CD1c-positive myeloid dendritic cell (primary cell): Measurements from ENCODE around the gene PTX4.
A peak's percentile ranks its signal among the peaks of the same experiment; 100 is the strongest.

ENCODE experiments used
- DNase-seq: peaks from one replicate; pipeline ENCODE4 v3.0.0-alpha.2; 2016; ENCODE audit errors: extremely low spot score

PTX4 gene

DNA sequence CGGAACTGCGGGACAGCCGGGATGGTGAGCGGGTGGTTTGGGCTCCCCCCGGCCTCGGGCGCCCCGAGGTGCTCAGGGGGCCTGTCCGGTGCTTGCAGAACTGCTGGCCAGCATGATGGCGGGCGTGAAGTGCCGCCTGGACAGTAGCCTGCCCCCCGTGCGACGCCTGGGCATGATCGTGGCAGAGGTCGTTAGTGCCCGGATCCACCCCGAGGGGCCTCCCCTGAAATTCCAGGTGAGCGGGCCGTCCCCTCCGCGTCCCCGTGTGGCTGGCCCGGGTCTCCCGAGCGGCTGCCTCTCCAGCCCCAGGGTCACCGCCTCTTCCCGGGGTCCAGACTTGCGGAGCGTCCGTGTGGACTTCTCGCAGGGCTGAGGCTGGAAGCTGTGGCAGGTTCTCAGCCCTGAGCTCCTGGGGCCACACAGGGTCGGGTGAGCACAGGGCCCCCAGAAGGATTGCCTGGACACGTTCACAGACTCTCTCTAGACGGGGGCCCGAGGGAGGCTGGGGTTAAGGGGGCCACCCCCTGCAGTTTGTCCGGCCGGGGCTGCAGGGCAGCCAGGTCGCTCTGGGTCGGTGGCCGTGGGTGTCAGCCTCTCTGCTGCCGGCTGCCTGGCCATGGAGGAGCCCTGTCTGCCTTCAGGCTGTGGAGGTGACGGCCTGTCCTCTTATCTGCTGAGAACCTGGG is 11.9 kb upstream of the PTX4 start:
- DNase-seq: no peak

DNA sequence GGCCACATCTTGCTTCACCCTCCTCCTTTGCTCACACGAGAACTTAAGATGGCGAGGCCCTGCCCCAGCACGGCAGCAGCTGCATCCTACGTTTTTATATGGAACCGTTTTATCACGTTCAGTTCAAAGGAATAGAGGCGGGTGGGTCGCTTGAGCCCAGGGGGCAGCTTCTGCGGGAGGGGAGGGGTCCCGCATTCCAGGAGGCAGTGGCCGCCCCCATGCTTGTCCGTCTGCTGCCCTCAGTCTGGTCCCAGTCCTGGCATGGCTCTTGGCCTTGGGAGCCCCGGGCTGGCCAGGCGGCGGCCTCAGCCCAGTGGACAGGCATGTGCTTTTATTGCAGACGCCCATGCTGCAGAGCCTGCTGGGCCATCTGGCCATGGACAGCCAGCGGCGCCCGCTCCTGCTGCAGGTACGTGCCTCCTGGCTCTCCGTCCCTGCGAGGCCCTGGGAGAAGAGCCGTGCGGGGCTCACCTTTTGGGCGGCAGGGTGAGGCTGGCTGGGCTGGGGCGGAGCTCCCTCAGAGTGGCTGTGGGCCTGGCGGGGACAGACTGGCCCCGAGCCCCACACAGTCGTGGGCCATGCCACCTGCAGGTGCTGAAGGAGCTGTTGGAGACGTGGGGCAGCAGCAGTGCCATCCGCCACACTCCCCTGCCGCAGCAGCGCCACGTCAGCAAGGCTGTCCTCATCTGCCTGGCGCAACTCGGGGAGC is 11.2 kb upstream of the PTX4 start:
- no peak for DNase-seq

DNA sequence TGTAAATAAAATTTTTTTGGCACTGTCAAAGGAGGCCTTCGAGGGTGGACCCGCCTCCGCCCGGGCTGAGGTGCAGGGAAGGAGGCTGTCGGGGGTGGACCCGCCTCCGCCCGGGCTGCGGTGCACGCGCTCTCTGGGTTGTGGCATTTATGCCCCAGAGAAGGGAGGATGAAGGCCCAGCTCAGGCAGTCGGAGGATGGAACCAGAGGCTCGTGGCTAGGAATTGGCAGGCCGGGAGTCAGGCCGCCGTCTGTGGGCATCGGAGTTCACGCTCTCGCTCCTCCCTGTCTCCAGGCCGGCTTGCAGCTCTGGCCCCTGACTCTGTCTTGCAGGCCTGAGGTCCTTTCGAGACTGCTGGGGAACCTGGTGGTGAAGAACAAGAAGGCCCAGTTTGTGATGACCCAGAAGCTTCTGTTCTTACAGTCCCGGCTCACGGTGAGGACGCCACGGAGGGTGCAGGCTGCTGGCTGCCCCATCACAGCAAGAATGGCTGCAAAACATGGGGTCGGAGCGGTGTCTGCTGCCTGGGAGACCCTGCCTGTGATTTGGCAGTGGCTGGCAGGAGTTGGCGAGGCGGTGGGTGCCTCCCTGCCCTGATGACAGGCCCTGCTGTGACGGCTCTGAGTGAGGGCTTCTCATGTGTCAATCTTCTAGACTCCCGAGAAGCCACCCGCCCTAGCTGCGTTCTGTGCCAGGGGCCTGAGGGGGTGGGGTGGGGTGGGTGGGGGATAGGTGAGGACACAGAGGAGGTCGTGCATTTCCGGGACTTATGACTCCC is 10.3 kb upstream of the PTX4 start:
- DNase-seq: no peak

DNA sequence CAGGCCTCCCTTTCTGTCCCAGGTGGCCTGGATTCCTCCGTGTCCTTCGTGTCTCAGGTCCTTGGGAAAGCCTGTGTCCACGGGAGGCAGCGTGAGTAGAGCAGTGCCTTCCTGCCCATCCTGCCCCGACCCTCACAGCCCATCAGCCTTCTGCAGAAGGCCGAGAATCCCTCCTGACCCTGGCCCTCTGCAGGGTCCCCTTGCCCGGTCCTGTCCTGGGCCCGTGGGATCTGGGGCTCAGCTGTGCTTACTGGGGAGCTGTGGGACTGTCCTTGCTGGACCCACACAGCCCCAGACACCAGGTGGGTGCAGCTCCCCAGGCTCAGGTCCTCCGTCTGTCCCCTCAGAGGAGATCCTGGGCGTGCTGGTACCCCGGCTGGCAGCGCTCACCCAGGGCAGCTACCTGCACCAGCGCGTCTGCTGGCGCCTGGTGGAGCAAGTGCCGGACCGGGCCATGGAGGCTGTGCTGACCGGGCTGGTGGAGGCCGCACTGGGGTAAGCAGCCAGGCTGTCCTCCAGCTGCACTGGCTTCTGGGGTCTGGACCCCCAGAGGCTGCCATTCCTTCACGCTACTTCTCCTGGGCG is 8.4 kb upstream of the PTX4 start:
- no peak for DNase-seq

DNA sequence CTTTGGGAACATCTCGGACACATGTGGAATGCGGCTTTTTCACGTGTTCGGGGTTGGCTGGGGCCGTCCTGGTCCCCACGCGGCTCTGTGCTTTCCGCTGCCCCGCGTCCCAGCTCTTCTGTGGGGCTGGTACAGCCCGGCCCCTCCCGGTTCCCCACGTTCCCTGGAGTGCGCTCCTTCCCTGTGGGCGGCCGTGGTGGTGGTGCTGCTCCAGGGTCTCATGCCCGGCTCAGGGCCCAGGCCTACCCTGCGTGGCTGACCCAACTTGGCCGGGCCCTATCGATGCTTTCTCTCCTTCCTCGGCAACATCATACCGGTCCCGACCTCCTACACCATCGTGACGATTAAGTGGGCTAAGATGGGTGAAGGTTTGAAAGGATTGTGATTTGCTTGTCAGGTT is 7.7 kb upstream of the PTX4 start:
- no peak for DNase-seq

DNA sequence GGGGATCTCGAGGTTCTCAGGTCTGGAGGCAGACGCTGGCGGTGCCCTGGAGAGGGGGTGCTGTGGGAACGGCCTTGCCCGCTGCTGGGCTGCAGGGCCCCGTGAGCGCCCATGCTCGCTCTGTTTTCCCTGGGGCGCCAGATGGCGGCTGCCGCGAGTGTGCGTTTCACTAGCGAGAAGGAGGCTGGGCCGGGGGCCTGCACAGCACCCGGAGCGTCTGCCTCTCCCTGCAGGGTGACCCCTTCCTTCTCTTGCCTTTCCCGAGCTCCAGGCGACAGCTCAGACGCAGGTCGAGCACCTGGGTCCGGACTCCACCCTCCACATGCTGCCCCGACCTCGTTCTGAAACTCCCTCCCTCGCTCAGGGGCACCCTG is 7.1 kb upstream of the PTX4 start:
- no peak for DNase-seq

DNA sequence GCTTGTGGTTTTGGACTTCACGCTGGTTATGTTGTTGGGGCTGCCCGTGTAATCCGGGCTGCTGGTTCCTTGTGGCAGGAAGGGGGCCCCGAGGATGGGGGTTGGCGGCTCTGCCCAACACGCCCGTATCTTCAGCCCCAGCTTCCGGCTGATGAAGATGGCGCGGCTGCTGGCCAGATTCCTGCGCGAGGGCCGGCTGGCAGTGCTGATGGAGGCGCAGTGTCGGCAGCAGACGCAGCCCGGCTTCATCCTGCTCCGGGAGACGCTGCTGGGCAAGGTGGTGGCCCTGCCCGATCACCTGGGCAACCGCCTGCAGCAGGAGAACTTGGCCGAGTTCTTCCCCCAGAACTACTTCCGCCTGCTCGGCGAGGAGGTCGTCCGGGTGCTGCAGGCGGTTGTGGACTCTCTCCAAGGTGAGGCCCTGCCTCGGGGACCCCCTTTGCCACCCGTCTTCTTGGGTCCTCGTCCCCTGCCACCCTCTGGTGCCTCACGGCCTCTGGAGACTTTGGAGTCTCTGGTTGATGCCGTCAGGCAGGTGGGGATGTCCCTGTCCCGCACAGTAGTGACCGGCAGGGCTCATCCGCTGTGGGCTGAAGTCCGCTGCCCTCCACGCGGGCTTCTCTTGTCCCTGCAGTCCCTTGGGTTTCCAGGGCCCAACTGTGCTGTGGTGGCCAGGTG is 6.6 kb upstream of the PTX4 start:
- no peak for DNase-seq

DNA sequence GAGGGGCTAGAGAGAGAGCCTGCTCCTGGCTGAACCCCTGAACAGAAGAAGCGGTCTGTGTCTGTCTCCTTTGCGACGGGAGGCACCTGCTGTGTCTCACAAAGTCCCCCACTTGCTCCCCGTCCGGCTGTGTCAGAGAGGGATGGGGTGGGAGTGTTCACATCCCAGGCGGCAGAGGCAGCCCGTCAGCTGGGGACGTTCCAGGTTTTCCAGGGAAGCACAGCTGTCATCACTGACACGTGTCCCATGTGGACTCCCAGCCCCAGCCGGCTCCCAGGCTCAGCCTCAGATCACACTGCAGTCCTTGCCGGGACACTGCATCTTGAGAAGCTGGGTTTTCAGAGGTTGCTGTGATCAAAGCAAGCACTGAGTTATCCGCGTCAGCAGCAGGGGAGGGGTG is 6.0 kb upstream of the PTX4 start:
- no peak for DNase-seq

DNA sequence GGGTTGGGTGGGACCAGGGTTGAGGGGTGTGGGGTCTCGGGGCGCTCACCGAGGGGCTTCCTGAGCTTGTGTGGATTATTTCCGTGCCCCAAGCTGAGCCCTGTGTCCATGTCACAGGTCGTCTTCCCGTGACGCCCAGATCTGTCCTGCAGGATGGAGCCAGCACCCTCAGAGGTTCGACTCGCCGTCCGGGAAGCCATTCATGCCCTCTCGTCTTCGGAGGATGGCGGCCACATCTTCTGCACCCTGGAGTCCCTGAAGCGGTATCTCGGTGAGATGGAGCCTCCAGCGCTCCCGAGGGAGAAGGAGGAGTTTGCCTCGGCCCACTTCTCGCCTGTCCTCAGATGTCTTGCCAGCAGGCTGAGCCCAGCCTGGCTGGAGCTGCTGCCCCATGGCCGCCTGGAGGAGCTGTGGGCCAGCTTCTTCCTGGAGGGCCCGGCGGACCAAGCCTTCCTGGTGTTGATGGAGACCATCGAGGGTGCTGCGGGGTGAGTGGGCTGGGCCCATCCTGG is 5.4 kb upstream of the PTX4 start:
- DNase-seq: no peak

DNA sequence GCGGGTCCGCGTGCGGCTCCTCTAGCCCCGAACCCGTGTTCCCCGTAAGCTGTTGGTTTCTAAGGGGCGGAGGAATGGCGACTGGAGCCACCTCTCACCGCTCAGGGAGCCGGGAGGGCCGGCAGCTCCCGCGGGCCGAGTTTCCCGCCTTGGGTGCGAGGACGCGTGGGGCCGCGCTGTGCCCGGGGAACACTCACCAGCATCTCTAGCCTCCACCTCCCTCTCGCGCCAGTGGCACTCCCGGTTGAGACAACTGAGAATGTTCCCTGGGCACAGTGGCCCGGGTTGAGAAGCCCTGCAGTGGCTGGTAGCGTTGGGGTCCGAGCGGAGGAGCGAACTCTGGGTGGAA is 5.0 kb upstream of the PTX4 start:
- peak; percentile 2 for DNase-seq

DNA sequence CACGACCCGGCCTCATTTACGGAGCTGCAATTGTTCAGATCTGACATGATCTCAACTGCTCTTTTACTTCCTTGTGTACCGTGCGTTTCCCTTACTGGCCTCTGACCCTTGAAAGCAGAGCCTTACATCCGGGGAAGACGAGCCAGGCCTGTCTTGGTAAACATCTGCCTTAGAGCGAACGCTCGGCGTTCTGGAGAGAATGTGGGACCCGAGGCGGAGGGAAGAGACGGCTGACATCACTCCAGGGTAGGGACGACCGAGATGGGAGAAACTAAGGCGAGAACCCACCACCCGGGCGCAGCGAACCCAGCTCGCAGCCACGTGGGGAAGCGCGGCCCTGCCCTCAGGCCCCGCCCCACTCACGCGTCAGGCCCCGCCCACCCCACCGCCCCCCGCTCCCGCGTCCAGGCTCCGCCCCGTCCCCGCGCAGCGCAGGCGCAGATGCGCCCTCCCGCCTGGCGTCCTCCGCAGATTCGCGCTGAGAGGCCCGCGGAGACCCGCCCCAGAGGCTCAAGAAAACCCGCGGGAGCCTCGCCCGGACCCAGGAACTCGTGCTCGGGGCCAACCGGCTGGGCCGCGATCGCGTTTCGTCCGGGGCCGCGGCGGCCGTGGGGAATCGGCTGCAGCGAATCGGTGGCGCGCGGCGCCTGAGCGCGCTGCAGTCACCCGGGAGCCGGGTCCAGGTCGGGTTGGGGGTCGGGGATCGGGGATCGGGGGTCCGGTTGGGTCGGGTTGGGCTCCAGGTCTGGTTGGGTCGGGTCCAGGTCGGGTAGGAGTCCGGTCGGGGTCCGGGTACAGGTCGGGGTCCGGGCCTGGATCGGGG is 4.4 kb upstream of the PTX4 start, which contains the start of gene TELO2:
TELO2 (plus strand) TSS at position 438 of the 823 bp plus-strand sequence. CDS start 922 bp downstream, outside the sequence.
- peak; percentile 94 for DNase-seq

DNA sequence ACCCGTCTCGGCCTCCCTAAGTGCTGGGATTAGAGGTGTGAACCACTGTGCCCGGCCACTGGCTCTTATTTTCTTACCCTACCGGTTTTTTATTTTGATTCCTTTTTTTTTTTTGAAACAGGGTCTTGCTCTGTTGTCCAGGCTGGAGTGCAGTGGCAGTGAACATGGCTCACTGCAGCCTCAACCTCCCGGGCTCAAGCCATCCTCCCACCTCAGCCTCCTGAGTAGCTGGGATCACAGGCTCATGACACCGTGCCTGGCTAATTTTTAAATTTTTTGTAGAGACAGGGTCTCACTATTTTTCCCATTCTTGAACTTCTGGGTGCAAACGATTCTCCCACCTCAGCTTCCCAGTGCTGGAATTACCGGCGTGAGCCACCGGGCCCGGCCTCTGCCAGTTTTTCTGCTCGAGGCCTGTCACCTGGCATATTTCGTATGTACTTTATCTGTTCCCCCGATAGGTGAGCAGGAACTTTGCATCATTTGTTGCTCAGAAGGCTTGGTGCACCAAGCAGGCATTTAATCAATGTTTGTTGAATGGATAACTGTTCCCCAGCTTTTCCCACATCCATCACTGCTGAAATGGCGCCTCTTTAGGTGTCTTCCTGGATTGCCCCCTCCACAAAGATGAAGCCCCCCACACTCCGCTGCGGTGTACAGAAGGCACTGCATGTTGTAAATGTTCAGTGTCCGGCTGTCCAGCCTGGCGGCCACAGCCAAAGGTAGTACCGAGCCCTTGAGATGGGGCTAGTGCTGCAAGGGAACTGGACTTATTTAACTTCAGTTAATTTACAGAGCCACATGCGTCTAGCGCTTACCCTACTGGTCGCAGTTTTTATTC is 3.6 kb upstream of the PTX4 start:
- no peak for DNase-seq

DNA sequence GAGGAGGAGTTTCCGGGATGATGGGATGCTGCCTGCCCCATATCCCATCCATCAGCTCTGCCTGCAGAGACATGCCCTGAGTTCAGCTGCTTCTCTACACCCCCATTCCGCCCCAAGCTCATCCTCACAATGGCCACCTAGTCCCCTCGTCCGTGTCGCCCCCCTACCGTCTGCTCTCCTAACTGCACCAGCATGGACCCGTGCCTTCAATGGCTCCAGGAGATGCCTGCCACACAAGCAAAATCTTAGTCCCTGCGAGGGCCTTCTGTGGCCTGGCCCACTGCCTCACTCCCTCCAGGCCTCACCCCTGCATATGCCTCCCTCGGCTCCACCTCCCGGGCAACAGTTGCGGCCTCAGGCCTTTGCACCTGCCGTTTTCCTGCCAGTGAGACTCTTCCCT is 2.6 kb upstream of the PTX4 start:
- no peak for DNase-seq

DNA sequence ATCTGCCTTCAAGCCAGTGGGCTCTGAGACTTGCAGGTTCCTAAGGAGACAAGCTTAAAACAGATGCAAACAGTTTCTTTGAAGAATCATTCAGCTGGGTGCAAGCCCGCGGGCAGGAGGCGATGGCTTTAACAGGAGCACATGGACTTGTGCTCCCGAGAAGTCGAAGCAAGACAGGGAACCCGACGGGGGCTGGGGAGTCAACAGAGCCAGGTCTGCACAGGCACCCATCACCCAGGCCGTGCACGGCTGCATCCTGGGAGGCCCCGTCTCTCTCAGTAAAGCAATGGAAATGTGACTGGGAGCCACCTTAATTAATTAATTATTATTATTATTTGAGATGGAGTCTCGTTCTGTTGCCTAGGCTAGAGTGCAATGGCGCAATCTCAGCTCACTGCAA is 333 bp upstream of the PTX4 start:
- DNase-seq: no peak

DNA sequence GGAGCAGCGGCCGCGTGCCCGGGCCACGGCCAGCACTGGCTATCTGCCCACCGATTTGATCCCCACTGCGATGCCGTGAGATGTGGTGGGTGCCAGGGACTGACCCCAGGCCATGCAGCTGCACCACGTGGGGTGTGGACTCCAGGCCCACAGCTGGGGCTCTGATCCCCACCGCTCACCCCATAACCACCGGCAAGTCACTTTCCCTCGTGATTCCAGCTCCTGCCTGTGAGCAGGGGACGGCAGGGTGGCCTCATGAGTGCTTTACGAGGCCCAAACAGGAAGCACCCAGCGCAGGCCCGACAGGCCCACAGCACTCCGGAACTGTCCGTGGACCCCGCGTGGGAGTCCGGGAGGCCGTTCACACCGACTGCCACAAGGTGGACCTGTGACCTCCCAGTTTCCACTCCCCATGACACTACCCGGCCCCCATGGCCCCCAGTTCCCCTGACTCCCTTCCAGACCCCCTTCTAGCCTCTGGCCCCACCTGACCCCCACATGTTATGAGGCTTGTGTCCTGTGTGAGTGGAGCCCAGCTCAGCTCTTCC is 616 bp downstream of the PTX4 start:
- DNase-seq: no peak

DNA sequence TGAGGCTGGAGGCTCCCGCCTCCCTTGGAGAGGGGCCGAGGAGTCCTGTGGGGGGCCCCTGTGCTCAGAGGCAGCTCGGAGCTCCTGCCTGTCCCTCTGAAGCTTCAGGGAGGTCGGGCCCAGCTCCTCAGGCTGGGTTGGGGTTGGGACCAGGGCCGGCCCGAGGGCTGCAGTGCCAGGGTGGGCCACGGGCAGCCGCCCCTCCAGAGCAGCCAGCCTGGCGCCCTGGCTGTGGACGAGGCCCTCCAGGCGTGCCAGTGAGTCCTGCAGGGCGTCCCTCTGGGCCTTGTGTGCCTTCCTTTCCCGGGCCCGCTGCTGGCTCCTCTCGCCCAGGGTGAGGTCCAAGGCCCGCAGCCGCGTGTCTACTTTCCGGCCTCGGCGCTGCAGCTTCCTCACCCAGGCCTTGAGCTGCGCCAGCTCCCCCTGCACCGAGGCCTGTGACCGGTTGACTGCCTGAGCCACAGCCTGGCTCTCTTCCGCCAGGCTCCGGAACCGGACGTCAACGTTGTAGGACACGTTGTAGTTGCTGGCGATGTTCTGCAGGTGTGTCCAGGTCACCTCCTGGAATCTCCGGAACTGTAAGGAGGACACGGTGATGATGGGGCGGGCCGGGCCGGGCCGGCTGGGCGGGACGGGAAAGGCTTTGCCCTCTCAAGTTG is 1.2 kb downstream of the PTX4 start:
- no peak for DNase-seq

DNA sequence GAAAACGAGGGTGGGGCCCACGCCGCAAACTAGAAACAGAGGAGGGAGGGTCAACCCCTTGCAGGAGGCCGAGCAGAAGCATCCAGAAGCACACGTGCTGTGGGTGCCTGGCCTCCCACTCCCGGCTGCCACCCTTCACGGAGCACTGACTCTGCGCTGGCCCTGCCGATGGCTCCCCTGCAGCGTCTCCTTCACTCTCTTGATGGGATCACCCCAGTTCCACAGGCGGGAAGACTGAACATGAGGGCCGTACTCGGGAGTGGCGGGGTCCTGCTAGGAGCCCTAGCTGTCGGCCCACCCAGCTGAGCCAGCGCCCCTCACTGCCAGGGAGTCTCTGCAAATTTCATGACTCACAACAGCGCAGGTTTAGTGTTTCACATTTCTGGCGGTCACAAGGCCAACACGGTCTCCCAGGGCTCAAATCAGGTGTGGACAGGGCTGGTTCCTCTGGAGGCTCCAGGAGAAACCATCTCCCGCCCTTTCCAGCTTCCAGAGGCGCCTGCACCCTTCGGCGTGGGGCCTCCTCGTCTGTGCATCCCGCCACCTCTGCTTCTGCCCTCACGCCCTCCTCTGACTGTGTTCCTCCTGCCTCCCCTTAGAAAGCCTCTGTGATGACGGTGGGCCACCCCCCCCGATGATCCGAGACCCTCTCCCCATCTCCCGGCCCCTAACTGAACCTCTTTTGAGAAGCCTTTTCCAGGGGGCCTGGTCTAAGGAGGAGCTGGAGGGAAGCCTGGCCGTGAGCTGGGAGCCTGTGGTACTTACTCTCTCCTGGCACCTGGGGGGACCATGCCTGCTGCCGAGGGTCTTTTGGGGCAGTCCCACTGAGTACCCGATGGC is 2.0 kb downstream of the PTX4 start:
- no peak for DNase-seq

DNA sequence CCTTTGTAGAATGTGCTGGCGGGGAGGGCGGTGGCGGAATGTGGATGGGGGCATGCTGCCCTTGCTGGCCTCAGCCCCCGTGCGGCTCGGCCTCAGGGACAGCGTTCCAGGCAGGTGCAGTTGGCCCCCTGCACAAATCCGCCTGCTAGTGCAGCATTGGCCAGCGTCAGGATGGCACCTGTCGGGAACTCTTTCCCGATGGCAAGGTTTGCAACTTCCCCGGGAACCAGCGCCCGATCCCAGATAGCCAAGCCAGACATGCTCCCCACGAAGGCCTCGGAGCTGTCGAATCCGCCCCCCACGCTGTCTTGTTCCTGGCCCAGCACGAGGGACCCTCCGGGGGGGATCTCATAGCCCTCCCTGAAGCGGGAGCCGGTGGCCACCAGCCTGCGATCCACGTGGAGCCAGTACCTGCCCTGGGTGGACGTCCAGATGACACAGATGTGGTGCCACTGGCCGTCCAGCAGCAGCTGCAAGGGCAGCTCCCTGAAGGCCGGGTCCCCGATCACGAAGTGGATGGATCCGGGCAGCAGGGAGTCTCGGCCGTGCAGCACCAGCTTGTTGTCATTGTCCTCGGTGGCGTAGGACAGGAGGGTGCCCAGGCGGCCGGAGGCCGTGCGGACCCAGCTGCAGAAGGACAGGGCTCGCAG is 2.8 kb downstream of the PTX4 start:
- DNase-seq: no peak
